NCI-H69 (cell line): Measurements from ENCODE around the gene DXO.
"Not testable (repeated sequence)": the region's sequence is repeated elsewhere in the genome, so short reads cannot be mapped to it uniquely, and the experiment has no call there.

ENCODE experiments used
- DNase-seq: peaks from one replicate; lab custom pipeline; 2025; lab: John Stamatoyannopoulos, UW

Gene DXO

DNA sequence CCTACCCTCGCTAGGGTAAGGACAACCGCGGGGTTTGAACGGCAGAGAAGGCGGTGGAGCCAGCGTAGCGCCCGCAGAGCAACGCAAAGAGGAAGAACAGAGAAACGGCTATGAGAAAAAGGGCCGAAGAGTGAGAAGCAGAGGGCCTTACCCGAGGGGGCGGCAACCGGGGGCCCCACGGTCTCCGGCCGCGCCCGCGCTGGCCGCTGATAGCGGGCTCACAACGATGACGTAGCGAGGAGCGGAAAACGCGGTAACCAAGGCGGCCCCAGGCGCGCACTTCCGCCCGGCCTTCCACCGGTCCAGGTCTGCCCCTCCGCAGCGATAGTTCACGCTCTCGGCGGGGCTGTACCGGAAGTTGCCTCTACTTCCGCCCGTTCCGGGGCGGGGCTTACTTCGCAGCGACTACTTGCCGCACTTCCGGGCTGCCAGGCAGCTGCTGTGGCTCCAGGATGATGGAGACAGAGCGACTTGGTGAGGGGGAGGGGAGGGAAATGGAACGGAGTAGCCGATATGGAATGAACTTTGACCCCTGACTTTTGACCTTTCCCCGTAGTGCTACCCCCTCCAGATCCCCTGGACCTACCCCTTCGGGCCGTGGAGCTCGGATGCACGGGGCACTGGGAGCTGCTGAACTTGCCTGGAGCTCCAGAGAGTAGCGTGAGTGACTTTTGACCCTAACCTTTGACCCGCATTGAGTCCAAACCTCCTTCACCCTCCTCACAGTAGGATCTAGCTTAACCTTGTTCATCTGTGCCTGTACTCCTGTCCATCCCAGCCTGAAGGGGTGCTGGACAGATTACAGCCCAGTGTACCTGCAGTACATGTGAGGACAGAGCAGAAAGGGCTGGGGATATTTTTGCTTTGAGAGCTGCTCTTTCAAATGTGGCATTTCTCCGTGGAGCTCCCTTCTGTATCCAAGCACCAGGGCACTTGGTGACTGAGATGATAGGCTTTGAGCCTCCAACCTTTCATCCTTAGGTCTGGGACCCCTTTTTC is 12.9 kb downstream of the DXO start, which contains the start of the genes NELFE and SKIC2:
Gene NELFE, minus strand, starts transcription at position 231 of the 999 bp plus-strand sequence. CDS start 525 bp downstream, outside the sequence.
Gene SKIC2, plus strand, starts transcription at position 435 of the 999 bp plus-strand sequence. Its CDS starts 18 bp downstream, at position 453.
- peak; percentile 99 for DNase-seq

DNA sequence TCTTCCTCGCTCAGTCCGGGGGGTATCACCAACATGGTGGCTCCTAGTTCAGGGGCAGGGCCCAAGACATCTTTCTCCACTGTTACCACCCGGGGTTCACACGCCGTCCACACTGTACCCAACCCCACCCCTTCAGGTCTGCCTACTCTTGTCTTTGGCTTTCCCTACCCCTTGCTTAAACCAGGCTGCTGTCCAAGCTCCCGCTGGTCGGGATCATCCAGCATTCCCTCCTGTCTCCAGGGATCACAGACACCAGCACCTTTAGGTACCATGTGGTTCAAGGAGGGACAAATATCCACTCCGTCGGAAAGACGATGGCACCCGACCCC is 13.6 kb downstream of the DXO start:
- DNase-seq, result no peak

DNA sequence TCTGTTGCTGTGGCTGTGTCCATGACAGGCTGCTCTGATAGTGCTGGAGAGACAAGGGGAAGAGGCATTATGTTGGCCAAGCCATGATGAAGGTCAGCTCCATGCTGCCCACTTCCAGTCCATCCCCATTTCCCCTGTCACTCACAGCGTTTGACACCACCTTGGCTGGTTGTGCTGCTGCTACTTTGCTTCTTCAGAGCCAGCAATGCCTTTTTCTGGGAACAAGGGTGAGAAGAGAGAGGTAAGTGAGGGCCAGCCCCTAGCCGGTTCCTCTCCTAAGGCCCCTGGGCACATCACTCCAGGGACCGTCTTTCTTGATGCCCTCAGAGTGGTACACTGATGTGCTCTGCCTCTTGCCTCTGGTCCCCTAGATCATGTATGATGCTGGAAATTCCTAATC is 15.1 kb downstream of the DXO start:
- no peak for DNase-seq

DNA sequence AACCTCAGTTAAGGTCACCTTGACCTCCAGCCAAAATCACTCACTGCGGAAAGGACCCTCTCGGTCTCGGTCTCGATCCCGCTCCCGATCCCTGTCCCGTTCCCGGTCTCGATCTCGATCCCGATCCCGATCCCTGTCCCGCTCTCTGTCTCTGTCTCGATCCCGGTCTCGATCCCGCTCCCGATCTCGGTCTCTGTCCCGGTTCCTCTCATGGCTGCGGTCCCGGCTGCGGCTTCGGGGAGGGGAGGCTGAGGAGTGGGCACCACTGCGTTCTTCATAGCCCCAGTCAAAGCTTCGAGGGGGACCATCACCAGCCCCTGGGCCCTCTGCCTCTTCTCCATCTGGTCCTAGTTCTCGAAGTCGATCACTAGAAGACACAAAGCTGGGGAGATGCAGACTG is 17.4 kb downstream of the DXO start:
- no peak for DNase-seq

DNA sequence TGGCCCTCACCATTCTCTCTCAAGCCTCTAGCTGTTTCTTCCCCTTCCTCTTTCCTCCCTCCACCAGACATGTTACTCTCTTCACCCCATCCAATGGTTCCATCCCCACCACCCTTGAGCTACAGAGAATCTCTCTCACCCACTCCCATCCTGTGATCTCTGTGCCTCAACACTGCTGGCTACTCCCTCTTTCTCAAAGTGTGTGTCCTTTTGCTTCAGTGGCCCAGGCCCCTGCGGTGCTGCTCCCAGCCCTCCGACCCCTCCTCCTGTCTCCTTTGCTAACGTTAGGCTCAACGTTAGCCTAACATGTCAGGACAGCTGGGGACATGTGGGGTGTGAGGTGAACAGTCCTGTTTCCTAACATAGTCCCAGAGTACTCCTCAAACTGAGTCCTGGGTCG is 19.0 kb downstream of the DXO start:
- DNase-seq, result no peak

DNA sequence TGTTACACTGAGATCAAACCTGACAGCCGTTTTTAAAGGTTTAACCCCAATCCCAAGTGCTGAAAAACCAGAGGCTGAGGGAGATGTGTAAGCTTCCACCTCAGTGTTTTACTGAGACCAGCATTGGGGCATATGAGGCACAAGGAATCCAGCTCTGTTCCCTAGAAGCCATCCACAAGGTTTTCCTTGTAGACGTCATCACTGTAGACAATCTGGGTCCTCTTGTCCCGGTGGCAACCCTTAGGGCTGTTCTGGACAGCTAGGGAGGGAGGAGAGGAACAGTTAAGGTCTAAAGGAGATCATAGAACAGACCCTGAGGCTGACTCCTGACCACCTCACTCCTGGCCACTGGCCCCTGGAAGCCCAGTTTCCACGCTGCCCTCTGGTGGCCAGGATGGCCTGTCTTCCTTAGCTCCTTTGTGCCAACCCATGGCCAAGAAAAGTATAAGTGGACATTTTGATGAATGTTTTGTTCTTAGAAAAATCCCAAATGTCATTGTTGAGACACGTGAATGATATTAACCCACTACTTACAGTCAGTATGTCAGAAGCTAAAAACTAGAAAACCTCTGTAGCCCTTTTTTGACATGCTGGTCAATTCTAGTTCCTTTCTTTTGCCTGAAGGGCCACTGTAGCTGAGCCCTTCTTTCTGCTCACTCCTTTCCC is 19.7 kb downstream of the DXO start:
- DNase-seq, result peak; percentile 59

DNA sequence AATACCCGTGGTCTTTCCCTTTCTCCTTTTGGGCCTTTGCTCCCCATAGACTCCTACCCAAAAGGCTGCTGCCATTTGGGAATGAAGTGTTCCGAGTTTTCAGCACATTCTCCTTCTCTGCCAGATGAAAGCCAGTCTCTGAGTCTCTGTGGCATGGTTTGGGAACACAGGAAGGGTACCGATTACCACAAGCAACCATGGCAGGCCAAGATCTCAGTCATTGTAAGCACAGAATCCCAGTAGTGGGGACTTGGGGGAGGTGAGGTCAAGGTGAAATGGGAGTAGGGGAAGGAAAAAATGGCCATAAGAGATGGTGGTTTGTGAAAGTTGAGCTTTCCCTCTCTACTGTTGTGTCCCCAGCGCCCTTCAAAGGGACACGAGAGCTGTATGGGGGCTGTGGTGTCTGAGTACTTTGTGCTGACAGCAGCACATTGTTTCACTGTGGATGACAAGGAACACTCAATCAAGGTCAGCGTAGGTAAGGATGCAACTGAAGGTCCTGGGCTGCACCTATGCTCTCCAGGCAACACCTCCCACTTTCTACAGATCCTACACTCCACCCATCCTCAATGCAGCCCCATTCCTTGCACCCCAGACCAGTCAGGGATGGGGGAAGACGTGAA is 21.9 kb downstream of the DXO start:
- DNase-seq, result no peak

DNA sequence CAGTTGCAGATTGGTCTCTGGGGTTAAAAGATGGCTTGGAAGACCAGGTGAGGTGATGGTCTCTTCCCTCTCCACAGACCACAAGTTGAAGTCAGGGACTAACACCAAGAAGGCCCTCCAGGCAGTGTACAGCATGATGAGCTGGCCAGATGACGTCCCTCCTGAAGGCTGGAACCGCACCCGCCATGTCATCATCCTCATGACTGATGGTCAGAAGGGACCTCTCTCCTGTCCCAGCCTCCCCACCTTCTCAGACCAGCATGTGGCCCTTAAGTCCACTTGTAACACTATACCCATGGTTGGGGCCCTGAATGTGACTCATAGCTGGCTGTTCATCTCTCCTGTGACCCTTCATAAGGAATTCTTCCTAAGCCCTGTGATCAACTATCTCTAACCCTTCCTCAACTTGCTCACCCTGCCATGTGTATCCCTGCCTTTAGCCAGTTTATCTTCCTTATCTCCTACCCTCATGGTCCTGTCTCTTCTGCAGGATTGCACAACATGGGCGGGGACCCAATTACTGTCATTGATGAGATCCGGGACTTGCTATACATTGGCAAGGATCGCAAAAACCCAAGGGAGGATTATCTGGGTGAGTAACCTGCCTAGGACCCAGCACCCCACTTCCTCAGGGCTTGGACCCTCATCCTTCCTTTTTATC is 23.1 kb downstream of the DXO start:
- DNase-seq, result peak; percentile 12

DNA sequence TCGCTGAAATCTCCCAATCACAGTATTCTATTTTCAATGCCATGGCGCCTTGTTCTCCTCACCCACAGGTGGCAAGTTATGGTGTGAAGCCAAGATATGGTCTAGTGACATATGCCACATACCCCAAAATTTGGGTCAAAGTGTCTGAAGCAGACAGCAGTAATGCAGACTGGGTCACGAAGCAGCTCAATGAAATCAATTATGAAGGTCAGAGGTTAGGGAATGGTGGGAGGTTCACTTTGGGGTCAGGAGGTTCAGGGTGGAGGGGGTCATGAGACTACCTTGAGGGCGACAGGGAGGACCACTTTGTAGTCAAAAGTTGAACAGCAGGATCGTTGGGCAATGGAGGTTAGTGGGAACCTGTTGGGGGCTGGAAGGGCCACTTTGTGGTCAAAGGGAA is 23.6 kb downstream of the DXO start:
- no peak for DNase-seq

DNA sequence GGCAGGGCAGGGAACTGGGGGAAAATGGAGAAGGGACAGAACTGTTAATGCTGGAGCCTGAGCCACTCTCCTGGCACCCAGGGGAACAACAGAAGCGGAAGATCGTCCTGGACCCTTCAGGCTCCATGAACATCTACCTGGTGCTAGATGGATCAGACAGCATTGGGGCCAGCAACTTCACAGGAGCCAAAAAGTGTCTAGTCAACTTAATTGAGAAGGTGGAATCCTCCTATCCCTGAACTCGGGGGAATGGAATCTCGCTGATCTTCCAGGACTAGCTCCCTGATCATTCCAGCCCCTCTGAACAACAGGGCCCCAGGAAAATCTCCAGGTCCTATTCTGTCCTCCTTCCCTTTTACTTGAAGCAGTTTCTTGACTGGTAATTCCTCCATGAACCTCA is 24.1 kb downstream of the DXO start:
- no peak for DNase-seq

DNA sequence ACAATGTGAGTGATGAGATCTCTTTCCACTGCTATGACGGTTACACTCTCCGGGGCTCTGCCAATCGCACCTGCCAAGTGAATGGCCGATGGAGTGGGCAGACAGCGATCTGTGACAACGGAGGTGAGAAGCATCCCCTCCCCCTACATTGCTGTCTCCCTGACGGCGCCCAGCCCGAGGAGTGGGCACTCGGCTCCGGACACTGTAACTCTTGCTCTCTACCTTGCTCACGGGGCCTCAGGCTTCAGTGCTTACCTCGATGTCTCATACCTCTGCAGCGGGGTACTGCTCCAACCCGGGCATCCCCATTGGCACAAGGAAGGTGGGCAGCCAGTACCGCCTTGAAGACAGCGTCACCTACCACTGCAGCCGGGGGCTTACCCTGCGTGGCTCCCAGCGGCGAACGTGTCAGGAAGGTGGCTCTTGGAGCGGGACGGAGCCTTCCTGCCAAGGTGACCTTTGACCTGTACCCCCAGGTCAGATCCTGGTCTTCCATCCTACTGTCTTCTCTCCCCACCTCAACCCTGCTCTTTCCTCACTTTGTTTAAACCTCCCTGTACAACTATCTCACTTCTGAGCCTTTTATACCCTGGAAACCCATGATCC is 24.8 kb downstream of the DXO start:
- DNase-seq, result no peak

DNA sequence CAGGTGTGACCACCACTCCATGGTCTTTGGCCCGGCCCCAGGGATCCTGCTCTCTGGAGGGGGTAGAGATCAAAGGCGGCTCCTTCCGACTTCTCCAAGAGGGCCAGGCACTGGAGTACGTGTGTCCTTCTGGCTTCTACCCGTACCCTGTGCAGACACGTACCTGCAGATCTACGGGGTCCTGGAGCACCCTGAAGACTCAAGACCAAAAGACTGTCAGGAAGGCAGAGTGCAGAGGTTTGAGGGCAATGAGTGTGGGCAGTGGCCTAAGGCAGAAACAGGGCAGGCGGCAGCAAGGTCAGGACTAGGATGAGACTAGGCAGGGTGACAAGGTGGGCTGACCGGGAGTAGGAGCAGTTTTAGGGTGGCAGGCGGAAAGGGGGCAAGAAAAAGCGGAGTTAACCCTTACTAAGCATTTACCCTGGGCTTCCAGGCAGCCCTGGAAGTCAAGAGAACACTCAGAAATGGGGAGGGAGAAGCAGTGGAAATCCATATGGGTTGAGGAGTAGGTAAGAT is 25.5 kb downstream of the DXO start:
- DNase-seq, result no peak

DNA sequence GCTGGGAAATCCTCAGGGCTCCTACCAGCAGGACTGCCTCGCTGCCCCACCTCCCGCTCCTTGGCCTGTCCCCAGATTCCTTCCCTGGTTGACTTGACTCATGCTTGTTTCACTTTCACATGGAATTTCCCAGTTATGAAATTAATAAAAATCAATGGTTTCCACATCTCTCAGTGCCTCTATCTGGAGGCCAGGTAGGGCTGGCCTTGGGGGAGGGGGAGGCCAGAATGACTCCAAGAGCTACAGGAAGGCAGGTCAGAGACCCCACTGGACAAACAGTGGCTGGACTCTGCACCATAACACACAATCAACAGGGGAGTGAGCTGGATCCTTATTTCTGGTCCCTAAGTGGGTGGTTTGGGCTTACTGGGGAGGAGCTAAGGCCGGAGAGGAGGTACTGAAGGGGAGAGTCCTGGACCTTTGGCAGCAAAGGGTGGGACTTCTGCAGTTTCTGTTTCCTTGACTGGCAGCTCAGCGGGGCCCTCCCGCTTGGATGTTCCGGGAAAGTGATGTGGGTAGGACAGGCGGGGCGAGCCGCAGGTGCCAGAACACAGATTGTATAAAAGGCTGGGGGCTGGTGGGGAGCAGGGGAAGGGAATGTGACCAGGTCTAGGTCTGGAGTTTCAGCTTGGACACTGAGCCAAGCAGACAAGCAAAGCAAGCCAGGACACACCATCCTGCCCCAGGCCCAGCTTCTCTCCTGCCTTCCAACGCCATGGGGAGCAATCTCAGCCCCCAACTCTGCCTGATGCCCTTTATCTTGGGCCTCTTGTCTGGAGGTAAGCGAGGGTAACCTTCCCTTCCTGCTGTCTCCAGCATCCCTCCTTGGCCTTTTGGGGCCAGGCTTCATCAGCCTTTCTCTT is 26.2 kb downstream of the DXO start, which contains the start of gene CFB:
Gene CFB, plus strand, starts transcription at position 589 of the 863 bp plus-strand sequence. Its CDS starts 127 bp downstream, at position 716.
- DNase-seq, result peak; percentile 18

DNA sequence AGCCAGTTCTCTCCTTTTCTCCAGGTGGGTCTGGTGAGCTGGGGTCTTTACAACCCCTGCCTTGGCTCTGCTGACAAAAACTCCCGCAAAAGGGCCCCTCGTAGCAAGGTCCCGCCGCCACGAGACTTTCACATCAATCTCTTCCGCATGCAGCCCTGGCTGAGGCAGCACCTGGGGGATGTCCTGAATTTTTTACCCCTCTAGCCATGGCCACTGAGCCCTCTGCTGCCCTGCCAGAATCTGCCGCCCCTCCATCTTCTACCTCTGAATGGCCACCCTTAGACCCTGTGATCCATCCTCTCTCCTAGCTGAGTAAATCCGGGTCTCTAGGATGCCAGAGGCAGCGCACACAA is 26.8 kb downstream of the DXO start:
- no peak for DNase-seq

DNA sequence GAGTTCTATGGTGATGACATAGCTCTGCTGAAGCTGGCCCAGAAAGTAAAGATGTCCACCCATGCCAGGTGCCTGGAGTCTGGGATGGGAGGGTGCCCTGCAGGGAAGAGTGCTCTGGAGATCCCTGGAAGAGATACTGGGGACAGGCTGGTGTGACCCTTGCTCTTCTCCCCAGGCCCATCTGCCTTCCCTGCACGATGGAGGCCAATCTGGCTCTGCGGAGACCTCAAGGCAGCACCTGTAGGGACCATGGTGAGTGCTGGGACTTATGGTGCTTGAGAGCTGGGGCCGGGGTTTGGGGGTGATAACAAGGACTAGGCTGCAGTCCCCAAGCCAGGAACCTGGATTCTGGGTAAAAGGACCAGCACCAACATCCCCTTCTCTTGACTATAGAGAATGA is 28.2 kb downstream of the DXO start:
- DNase-seq, result no peak

DNA sequence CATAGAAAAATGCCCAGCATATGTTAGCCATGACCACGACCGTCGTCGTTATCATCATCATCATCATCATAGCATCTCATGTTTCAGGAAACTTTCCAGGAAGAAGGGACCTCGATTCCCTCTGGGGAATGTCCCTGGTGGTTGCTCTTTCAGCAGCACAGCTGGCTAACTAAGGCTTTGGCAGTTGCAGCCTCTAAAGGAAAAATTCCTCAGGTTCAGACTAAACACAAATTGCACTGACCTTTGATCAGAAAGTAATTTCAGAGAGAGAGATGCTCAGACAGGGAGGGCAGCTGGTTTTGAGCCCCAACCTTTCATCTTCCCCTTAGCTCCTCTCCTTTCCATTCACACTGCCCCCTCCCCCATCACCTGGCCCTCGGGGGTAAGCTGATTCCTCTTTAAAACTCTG is 31.7 kb downstream of the DXO start:
- peak; percentile 52 for DNase-seq

DNA sequence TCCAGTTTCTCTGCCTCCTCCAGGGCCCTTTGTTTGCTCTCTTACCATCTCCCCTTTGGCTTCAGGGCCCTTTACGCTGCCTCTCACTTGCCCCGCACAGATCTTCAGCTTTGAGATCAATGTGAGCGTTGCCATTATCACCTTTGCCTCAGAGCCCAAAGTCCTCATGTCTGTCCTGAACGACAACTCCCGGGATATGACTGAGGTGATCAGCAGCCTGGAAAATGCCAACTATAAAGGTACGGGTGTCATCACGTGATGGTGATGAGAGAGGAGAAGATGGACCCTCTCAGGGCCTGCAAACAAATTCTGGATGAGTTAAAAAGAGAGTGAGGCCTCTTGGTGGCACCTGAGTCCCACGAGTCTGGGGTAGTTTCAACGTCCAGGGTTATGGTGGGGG is 36.1 kb downstream of the DXO start:
- no peak for DNase-seq

DNA sequence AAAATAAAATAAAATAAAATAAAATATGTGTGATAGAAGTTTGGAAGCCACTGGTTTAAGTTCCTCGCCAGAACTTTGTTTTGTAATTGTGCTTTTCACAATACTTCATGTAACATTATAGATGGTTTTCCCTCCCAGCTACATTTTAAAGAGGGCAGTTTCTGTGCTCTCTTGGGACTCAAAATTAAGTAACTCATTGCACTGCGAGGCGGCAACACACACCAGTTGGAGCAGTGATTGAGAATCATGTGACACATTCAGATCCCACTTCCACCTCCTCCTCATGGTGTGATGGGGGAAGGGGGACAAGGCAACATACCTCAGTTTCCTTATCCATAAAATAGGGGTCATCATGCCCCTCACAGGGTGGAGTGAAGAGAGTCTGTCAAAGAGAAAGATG is 36.9 kb downstream of the DXO start:
- no peak for DNase-seq

DNA sequence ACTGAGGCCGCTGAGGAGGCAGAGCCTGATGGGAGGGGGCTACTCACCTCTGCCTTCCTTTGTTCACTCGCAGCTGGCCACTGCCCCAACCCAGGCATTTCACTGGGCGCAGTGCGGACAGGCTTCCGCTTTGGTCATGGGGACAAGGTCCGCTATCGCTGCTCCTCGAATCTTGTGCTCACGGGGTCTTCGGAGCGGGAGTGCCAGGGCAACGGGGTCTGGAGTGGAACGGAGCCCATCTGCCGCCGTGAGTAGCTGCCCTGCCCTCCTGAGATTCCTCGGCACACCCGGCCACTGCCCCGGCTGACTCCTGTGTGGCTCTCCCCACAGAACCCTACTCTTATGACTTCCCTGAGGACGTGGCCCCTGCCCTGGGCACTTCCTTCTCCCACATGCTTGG is 38.4 kb downstream of the DXO start:
- DNase-seq, result no peak

DNA sequence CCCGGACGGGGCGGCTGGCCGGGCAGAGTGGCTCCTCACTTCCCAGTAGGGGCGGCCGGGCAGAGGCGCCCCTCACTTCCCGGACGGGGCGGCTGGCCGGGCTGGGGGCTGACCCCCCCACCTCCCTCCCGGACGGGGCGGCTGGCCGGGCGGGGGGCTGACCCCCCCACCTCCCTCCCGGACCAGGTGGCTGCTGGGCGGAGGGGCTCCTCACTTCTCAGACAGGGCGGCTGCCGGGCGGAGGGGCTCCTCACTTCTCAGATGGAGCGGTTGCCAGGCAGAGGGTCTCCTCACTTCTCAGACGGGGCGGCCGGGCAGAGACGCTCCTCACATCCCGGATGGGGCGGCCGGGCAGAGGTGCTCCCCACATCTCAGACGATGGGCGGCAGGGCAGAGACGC is 39.8 kb downstream of the DXO start:
- not testable (repeated sequence) for DNase-seq

DNA sequence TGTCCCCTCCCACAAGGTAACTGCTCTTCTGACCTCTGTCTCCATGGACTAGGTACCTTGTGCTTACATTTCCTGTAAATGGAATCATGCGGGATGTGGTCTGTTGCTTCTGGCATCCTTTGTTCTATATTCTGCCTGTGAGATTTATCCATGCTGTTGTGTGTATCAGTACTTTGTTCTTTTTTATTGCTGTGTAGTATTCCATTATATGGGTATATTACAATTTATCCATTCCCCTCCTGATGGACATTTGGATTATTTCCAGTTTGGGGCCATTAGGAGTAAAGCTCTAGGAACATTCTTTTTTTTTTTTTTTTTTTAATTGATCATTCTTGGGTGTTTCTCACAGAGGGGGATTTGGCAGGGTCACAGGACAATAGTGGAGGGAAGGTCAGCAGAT is 41.0 kb downstream of the DXO start:
- DNase-seq, result no peak
